Cortex of kidney (tissue), 1 donor: Measurements from ENCODE around the gene RAB7A.
"Not testable (repeated sequence)": the region's sequence is repeated elsewhere in the genome, so short reads cannot be mapped to it uniquely, and the experiment has no call there.

ENCODE experiments used
- DNase-seq: peaks from one replicate; lab custom pipeline; 2025; lab: John Stamatoyannopoulos, UW

RAB7A gene

DNA sequence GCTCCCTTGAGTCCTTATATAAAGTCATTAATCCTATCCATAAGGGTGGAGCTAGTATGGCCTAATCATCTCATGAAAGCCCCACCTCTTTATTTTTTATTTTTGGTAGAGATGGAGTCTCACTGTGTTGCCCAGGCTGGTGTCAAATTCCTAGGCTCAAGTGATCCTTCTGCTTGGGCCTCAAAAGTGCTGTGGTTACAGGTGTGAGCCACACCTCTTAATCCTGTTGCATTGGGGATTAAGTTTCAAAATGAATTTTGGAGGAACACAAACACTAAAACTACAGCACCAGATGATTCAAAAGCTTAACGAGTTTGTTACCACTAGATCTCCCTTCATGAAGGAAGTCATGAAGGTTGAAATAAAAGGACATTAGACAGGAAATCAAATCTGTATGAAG is 27.7 kb downstream of the RAB7A start:
- no peak for DNase-seq

DNA sequence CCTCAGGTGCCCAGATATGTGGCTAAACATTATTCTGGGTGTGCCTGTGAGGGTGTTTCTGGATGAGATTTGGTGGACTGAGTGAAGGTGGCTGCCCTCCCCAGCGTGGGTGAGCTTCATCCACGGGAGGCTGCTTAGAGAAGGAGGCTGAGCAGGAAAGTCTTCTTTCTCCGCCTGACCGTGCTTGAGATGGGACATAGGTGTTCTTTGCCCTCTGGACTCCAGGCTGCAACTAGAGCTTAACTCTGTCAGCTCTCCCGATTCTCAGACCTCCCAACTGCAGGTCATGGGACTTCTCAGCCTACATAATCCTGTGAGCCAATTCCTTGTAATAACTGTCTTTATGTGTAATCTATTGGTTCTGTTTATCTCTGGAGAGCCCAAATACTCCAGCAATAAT is 34.1 kb downstream of the RAB7A start:
- DNase-seq, result no peak

DNA sequence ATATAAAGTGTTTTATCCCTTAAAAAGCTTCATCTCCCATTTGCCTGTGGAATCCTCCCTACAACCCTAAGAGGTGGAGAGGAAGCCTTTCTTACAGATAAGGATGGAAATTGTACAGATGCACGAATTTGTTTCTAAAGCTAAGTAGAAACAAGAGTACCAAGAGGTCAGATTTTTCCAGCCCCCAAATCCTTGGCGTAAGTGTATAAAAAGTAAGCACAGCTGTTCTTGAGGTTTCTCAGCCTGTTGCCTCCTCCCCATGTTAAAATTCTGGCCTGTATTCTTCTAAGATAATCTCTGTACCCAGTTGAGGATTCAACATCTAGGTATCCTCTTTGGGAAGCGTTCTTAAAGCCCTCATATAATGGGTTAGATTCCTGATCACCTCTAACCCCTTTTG is 34.9 kb downstream of the RAB7A start:
- DNase-seq, result no peak

DNA sequence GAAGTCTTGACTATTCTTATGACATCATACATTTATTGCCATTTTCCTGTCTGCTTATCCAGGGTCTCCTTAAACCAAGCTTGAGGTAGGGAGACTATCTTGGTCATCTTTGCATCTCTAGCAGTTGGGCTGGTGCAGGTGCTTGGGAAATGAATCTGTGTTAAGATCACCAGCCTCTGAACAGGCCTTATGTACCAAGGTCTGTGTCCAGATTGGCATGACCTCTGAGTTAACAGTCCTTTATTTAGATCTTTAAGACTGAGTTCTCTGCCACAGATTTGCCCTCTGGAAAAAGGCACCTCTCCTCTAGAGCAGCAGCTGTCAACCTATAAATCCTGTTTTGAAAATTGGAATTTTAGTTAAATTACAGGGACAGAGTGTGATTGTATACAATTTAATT is 35.4 kb downstream of the RAB7A start:
- DNase-seq, result no peak

DNA sequence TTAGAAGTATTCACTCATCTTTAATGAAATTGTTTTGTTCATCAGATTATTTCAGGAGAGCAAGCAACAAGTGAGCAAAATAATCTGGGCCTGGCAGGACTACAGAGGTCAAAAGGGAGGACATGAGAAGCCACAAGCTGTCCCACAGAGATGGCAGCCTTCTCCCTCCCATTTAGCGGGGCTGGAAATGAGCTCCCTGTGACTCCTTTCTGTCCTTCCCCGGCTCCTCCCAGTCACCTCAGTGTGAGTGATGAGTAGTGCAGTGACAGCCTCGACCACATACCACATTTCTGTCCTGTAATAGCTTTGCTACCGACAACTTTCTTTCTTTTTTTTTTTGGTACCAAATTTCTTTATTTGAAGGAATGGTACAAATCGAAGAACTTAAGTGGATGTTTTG is 38.0 kb downstream of the RAB7A start:
- DNase-seq, result no peak

DNA sequence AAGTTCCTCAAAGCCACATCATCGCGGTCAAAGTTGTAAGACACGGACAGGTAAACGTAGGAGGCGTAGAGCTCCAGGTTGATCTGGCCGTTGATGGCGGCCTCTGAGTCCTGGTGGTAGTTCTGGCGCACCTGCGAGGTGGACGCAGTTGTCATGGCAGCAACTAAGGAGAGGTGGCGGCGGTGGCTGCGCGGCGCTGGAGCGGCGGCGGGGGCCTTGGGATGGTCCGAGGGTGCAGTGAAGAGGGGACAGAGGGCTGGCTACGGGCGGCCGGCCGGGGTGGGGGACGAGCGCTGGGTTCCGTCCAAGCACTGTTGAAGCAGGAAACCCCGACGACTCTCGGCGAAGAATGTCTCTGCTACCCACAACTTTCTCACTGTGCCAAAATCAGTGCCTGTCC is 38.9 kb downstream of the RAB7A start:
- no peak for DNase-seq

DNA sequence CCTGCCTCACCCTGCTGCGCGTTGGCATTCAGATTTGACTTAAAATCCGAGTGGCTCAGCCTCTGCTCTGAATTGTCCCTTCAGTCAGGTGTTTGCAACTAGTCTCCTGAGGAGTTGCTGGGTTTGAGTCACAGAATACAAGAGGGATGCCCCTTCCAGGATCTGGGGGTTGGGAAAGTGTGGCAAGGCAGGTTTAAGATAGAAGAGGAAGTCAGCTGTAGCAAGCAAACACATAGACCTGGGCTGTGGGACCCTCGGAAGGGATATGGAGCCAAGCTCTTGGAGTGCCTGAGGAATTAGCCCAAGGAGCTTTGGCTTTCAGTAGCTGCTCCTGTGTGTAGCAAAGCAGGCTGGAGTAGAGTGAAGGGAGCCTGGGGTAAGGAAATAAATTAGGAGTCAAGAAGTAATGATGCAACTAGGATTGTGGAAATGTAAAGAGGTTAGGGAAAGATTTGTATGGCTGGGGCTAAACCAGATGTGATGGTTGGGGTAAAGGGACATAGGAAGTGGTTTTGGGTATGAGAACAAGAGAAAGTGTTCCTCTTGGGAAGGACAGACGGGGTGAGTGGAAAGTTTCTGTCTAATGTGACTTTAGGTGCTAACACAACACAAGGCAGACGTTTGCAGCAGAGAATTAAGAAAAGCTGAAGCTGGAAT is 41.2 kb downstream of the RAB7A start:
- DNase-seq, result no peak

DNA sequence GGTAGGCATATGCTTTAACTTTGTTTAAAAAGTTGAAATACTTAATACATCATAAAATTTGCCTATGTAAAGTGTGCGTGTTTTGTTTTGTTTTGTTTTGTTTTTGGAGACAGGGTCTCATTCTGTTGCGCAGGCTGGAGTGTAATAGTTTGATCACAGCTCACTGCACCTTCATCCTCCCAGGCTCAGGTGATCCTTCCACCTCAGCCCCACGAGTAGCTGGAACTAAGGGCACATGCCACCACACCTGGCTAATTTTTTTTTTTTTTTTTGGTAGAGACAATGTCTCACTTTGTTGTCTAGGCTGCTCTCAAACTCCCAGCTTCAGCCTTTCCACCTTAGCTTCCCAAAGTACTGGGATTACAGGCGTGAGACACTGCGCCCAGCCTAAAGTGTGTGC is 42.5 kb downstream of the RAB7A start:
- DNase-seq, result no peak

DNA sequence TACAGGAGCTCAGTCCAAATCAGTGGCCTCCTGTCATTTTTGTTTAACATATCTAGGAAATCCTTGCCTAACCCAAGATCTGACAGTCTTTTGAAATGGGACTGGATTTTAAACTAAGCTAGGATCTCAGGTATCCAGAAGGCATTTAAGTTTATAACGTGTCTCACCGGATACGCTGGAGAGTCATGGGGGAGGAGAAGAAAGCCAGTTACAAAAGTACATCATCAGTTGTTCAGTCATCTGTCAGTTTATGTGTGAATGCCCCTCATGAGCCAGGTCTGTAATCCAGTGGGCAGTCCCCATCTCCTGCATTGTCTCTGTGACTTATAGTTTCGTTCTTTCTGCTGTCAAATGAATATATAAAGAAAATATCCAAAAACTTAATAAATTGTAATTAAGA is 44.4 kb downstream of the RAB7A start:
- DNase-seq, result no peak

DNA sequence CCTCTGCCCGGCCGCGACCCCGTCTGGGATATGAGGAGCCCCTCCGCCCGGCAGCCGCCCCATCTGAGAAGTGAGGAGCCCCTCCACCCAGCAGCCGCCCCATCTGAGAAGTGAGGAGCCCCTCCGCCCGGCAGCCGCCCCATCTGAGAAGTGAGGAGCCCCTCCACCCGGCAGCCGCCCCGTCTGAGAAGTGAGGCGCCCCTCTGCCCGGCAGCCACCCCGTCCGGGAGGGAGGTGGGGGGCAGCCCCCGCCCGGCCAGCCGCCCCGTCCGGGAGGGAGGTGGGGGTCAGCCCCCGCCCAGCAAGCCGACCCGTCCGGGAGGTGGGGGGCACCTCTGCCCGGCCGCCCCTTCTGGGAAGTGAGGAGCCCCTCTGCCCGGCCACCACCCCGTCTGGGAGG is 47.2 kb downstream of the RAB7A start:
- DNase-seq, result not testable (repeated sequence)

DNA sequence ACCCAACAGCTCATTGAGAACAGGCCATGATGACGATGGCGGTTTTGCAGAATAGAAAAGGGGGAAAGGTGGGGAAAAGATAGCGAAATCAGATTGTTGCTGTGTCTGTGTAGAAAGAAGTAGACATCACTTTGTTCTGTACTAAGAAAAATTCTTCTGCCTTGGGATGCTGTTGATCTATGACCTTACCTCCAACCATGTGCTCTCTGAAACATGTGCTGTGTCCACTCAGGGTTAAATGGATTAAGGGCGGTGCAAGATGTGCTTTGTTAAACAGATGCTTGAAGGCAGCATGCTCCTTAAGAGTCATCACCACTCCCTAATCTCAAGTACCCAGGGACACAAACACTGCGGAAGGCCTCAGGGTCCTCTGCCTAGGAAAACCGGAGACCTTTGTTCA is 47.6 kb downstream of the RAB7A start:
- not testable (repeated sequence) for DNase-seq

DNA sequence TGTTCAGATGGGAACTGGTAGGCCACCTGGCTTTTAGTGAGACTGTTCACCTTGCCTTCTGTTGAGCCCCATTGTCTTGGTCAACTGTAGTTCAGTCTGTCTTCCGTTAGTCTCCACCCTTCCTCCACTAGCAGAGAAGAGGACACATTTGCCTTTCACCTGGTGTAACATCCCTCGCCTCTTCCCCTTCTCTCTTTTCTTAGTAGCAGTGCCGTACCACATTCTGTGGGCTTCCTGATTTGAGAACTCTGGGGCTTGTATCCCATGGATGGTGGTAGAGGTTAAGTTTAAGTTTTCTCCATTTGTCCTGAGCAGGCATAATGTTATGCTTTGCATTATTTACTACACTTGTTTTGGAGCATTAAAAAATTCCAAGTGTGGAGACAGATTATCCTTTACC is 49.3 kb downstream of the RAB7A start:
- no peak for DNase-seq

DNA sequence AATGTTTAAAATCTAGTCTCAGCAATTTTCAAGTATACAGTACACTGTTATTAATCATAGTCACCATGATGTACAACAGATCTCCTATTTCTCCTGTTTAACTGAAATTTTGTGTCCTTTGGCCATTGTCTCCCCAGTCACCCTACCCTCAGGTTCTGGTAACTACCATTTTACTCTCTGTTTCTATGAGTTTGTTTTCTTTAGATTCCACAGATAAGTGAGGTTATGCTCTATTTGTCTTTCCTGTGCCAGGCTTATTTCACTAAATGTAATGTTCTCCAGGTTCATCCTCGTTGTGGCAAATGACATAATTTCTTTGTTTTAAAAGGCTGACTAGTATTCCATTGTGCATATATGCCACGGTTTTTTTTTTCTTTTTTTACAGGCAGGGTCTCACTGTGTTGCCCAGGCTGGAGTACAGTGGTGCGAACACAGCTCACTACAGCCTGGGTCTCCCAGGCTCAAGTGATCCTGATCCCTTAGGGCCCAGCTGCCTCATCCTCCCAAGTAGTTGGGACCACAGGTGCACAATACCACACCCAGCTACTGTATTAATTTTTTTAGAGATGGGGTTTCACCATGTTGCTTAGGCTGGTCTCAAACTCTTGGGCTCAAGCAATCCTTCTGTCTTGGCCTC is 50.0 kb downstream of the RAB7A start:
- no peak for DNase-seq

DNA sequence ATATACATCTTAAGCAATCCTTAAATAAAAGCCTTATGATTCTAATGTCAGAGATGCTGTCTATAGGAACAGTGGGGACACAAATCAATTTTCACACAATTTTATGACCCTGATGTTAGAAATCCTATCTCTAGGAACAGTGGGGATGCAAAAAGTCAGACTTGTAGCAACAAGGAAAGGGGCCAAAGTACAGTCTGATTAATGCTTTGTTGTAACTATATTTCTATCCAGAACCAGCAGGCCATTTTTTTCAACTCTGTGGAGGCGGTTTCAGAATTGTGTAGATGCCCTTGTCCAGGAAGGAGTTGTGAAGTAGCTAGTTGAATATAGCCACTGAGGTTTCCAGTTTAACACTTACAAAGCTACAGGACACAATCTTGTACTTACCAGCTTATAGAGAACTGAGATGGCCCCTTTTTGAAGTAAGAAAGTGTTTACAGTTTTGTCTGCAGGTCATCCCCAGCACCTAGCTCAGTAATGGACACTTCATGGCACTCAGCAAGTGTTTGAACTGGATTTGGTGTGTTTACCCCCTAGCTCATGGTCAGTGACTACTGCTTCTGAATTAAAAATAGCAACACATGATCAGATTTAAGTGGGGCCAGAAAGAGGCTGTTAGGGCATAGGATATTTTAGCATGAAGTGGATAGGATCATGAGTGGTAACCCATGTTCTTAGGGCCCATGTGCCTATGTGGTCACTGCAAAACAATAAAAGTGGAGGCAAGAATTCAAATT is 54.3 kb downstream of the RAB7A start:
- no peak for DNase-seq

DNA sequence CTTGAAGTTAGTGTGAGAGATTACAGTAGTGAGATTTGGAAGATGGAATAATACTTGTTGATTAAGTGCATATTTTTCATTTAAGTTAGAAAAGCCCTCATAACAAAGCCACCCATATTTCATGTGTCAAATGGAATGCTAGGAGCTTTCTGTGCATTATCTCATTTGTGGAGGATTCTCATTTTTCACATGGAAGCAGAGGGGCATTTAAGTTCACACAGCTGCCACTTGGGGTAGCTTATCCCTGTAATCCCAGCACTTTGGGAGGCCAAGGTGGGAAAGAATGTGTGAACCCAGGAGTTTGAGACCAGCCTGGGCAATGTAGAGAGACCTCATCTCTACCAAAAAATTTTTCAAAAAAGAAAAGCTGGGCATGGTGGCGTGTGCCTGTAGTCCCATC is 55.2 kb downstream of the RAB7A start:
- no peak for DNase-seq

DNA sequence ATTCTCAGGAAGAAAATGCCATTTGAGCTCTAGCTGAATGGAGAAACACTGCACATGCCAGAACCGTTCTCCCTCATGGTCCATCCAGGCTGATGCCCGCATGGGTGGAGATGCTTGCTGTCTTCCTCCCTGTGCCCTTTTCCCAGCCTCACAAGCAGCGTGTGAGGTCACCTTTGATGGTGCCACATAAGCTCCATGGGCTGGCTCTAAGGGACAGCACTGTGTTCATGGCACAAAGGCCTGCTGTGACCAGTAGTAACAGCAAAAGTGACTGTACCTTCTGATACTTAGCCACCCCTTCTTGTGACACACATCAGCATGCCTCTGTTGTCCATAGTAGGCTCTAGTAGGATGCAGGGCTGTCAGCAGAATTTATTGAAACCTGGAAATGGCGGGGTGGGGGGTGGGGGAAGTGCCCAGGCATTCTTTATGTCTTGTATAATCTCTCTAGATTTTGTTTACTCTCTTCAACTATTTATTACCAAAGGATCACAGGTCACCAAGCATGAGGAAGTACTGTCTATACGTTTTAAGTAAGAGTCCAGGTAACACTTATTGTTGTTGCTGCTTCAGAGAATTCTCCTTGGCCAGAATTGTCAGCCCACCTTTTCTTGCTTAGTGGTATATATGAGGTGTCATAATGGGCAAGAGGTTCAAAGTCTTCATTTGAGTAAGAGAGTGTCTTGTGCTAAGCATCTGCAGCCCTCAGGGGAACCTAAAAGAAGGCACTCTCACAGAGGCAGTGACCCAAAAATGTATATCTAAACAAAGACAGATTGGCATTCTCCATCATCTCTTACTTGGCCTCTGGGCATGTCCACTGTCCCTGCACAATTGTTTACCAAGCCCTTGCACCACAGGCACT is 56.5 kb downstream of the RAB7A start:
- no peak for DNase-seq

DNA sequence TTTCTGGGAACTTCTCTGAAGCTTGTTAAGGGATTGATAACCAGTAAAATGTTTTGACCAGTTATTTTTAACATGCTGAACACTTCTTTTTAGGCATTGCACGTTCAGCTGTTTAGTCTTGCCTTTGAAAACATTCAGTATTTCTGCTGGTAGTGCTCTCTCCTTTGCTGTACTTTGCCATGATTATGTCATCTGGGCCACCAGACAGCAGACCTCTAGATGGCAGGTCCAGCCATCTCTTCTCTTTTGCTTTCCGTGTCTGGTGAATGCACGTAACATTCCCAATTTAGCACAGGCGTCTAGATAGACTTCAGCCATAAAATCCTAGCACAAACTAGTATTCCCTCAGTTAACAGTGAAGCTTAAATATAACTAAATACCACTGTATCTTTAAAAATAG is 57.8 kb downstream of the RAB7A start:
- no peak for DNase-seq

DNA sequence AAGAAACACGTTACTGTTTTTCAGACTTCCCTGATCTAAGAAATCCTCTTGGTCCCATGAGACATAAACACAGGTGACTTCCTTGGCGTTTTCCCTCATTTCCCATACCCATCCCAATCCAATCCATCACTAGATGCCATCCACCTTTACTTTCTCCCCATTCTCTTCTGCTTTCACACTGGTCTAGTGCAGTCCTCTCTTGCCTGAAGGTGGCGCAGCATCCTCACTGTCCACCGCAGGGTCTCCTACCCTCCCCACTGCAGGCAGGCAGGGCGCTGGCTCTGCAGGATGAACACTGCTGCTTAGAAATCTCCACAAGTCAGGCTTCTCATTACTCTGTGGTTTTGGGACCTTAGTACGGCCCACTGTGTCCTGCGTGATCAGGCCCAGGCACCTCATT is 58.2 kb downstream of the RAB7A start:
- no peak for DNase-seq

DNA sequence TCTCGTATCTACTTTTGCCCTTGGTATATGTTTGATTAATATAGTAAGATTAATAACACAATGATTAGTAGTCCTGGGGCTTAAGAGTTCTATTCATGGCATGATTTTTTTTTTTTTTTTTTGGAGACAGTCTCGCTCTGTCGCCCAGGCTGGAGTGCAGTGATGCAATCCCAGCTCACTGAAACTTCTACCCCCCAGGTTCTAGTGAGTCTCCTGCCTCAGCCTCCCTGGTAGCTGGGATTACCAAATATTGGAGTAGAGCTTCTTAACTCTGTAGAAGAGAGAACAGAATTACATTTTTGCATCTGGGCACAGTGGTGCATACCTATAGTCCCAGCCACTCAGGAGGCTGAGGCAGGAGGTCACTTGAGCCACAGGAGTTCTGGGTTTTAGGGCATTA is 58.9 kb downstream of the RAB7A start:
- no peak for DNase-seq

DNA sequence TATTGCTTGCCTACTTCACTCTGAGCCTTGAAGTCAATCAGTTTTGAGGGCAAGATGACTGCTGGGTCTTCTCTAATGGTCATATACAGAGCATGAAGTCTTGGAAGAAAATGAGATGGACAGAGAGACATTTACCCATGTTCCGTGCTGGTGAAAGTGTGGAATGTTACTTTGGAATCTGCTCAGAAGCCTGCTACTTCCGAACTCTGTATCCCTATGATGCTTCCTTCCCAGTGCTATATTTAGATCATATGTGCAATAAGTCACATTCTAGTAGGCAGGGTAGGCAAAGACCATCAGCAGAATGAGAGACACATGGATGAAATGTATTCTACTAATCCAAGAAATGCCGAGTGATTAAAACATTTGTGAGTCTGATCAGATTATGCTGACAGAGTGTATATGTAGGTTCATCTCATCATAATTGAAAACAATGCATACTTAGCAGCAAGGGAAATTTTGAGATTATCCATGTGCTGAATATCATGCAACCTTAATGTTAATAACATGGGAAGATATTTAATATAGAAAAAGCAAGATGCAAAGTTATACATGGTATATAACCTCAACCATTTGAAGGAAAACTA is 60.5 kb downstream of the RAB7A start:
- DNase-seq, result no peak

DNA sequence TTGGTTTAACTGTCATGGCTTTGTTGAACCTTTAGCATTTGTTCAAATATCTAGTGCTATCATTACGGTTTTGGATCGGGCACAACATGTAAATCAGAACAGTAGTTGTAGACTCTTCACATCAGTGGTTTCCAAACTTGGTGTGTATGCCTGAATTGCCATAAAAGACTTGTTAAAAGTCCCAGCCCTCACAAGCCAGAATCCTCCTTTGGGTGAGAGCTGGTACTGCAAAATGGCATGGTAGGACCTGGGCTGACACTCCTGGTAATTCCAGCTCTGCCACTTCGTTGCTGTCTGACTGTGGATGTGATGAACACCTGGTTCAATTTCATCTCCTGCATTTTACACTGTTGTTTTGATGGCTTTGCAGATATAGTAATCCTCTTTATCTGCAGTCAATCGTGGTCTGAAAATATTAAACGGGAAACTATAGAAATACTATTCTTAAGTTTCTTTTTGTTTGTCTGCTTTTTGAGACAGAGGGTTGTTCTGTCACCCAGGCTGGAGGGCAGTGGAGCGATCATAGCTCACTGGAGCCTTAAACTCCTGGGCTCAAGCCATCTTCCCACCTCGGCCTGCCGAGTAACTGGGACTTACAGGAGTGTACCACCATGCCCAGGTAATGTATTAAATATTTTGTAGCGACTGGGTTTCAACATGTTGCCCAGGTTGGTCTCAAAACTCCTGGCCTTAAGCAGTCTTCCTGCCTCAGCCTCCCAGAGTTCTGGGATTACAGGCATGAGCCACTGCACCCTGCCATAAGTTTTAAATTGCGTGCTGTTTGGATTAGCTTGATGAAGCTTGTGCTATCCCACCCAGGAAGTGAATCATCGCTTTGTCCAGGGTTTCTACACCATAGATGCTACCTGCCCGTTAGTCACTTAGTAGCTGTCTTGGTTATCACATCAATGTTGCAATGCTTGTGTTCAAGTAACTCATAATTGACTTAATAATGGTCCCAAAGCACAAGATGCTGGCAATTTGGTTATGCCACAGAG is 61.6 kb downstream of the RAB7A start:
- no peak for DNase-seq
